Neural cell (in vitro differentiated cells): ENCODE data around the gene CLEC16A. TPM values are rescaled to one million over a fixed set of nuclear protein-coding genes. Genes with fewer than 3 reads are reported as not detected.
A peak's percentile ranks its signal among the peaks of the same experiment; 100 is the strongest.

ENCODE experiments used
- H2AFZ ChIP-seq: fragments of 200-600, 300-800 bp; sonication (generic), shearing (Covaris generic); 2 replicates; pipeline ENCODE4 v1.6.0; 2014; ENCODE audit warnings: low read depth, mild to moderate bottlenecking, antibody characterized with exemption, low read length, moderate library complexity
- H3F3A ChIP-seq: fragments of 200-600 bp; shearing (Covaris generic); 2 replicates; pipeline ENCODE4 v1.6.1; 2016; ENCODE audit warnings: mild to moderate bottlenecking, moderate library complexity, mixed read lengths, antibody characterized with exemption, low read length; ENCODE audit not compliant: insufficient read depth, poor library complexity, severe bottlenecking
- H3K27ac ChIP-seq: fragments of 200-600, 300-800 bp; sonication (generic), shearing (Covaris generic); 2 replicates; pipeline ENCODE4 v1.5.1; 2014; ENCODE audit warnings: mild to moderate bottlenecking, low read length, moderate library complexity
- H3K27me3 ChIP-seq: fragments of 300-800, 200-600 bp; sonication (generic), shearing (Covaris generic); 2 replicates; pipeline ENCODE4 v1.6.0; 2014; ENCODE audit warnings: mild to moderate bottlenecking, low read depth, low read length, moderate library complexity; ENCODE audit not compliant: insufficient read depth
- H3K36me3 ChIP-seq: fragments of 300-800, 200-600 bp; sonication (generic), shearing (Covaris generic); 2 replicates; pipeline ENCODE4 v1.5.1; 2014; ENCODE audit warnings: mild to moderate bottlenecking, antibody characterized with exemption, low read length, moderate library complexity; ENCODE audit not compliant: insufficient read depth
- H3K4me2 ChIP-seq: fragments of 300-800, 200-600 bp; sonication (generic), shearing (Covaris generic); 2 replicates; pipeline ENCODE4 v1.6.0; 2014; ENCODE audit warnings: mild to moderate bottlenecking, low read length
- H3K4me3 ChIP-seq: fragments of 300-800, 200-600 bp; sonication (generic), shearing (Covaris generic); 2 replicates; pipeline ENCODE4 v1.5.1; 2014; ENCODE audit warnings: mild to moderate bottlenecking, low read length, moderate library complexity
- H3K79me2 ChIP-seq: fragments of 200-600 bp; shearing (Covaris generic); replicated peaks from 2 replicates; pipeline ENCODE4 v1.6.0; 2014; ENCODE audit warnings: mild to moderate bottlenecking, low read length, moderate library complexity; ENCODE audit not compliant: insufficient read depth
- H3K9ac ChIP-seq: fragments of 300-800, 200-600 bp; sonication (generic), shearing (Covaris generic); 2 replicates; pipeline ENCODE4 v1.6.1; 2016; ENCODE audit warnings: mild to moderate bottlenecking, low read length, mixed read lengths
- H3K9me2 ChIP-seq: fragments of 200-600 bp; shearing (Covaris generic); 2 replicates; pipeline ENCODE4 v1.6.1; 2016; ENCODE audit warnings: mild to moderate bottlenecking, low read length, mixed read lengths; ENCODE audit not compliant: insufficient read depth
- H3K9me3 ChIP-seq: fragments of 200-600, 300-800 bp; sonication (generic), shearing (Covaris generic); 2 replicates; pipeline ENCODE4 v1.6.1; 2016; ENCODE audit warnings: mild to moderate bottlenecking, mixed run types, low read length, moderate library complexity, mixed read lengths
- H4K20me1 ChIP-seq: fragments of 200-600 bp; shearing (Covaris generic); 2 replicates; pipeline ENCODE4 v1.6.1; 2016; ENCODE audit warnings: mild to moderate bottlenecking, mixed run types; ENCODE audit not compliant: insufficient read depth
- CTCF ChIP-seq: fragments of 450-650 bp; IDR thresholded peaks from 2 replicates; pipeline ENCODE4 v1.5.1; 2014; ENCODE audit warnings: antibody characterized with exemption, mild to moderate bottlenecking, moderate library complexity; ENCODE audit not compliant: poor library complexity, severe bottlenecking
- EP300 ChIP-seq: fragments of 450-650 bp; conservative IDR thresholded peaks from 2 replicates; pipeline ENCODE4 v1.6.1; 2014; ENCODE audit warnings: antibody characterized with exemption, mild to moderate bottlenecking, moderate library complexity; ENCODE audit not compliant: poor library complexity, severe bottlenecking
- EZH2 ChIP-seq: fragments of 200-600, 300-800 bp; shearing (Covaris generic), sonication (generic); IDR thresholded peaks from 2 replicates; pipeline ENCODE4 v1.6.1; 2014; ENCODE audit warnings: antibody characterized with exemption, low read length, borderline replicate concordance, mild to moderate bottlenecking; ENCODE audit not compliant: insufficient read depth, poor library complexity, severe bottlenecking
- MXI1 ChIP-seq: fragments of 450-650 bp; conservative IDR thresholded peaks from 2 replicates; pipeline ENCODE4 v1.6.1; 2014; ENCODE audit warnings: antibody characterized with exemption, mild to moderate bottlenecking; ENCODE audit not compliant: poor library complexity, severe bottlenecking
- POLR2AphosphoS5 ChIP-seq: IDR thresholded peaks from 2 replicates; pipeline ENCODE4 v1.6.1; 2012
- RAD21 ChIP-seq: fragments of 450-650 bp; conservative IDR thresholded peaks from 2 replicates; pipeline ENCODE4 v1.6.1; 2014; ENCODE audit warnings: antibody characterized with exemption, mild to moderate bottlenecking, moderate library complexity
- REST ChIP-seq: IDR thresholded peaks from 2 replicates; pipeline ENCODE4 v1.6.1; 2012; ENCODE audit warnings: borderline replicate concordance
- SMC3 ChIP-seq: fragments of 450-650 bp; conservative IDR thresholded peaks from 2 replicates; pipeline ENCODE4 v1.6.1; 2014; ENCODE audit warnings: antibody characterized with exemption, mild to moderate bottlenecking, moderate library complexity; ENCODE audit not compliant: poor library complexity
- TAF1 ChIP-seq: IDR thresholded peaks from 2 replicates; pipeline ENCODE4 v1.6.1; 2012; ENCODE audit warnings: low read depth
- polyA plus RNA-seq: library from polyadenylated mRNA; depleted of rRNA; stranded (reverse); fragments of >200 nt; gene quantifications from 2 replicates; pipeline ENCODE4 v1.2.3, GENCODE V29; 2014

The CLEC16A gene
- polyA plus RNA-seq, 1 donor from 2014 or later: 11.1 TPM

- Histone ChIP-seq H2AFZ (no peak overlapping the region), H3K36me3 (no peaks in the 10 kb centered on the region), H3K4me2 (no peak overlapping the region), H3K9ac (no peak overlapping the region), H3K9me2 (no peaks in the 10 kb centered on the region), H3K4me3 (no peak overlapping the region), H3K9me3 (no peaks in the 10 kb centered on the region), H4K20me1 (no peaks in the 10 kb centered on the region), H3K27me3 (peaks cover 18% of the 10 kb centered on the region), H3K79me2 (no peaks in the 10 kb centered on the region), H3F3A (no peaks in the 10 kb centered on the region), H3K27ac (no peak overlapping the region)
- TF ChIP-seq REST: peak; percentile 26
- no peak for TF ChIP-seq POLR2AphosphoS5
Measured at GRCh38 chr16:10895053-10895946, 49.1 kb upstream of the CLEC16A start.

GRCh38 chr16:10896165-10896564 is 48.2 kb upstream of the CLEC16A start:
- no peaks in the 10 kb centered on the region for H3K9me2 ChIP-seq
- no peak overlapping the region for H3K4me3 ChIP-seq
- no peak overlapping the region for H3K27ac ChIP-seq
- H4K20me1 ChIP-seq: no peaks in the 10 kb centered on the region
- no peak overlapping the region for H3K9ac ChIP-seq
- peaks cover 18% of the 10 kb centered on the region for H3K27me3 ChIP-seq
- H3F3A ChIP-seq: no peaks in the 10 kb centered on the region
- TF ChIP-seq TAF1 (no peak), RAD21 (no peak), MXI1 (no peak), EP300 (no peak), POLR2AphosphoS5 (no peak), CTCF (no peak), EZH2 (no peak), REST (no peak), SMC3 (no peak)
- H2AFZ ChIP-seq: no peak overlapping the region
- H3K4me2 ChIP-seq: no peak overlapping the region
- no peaks in the 10 kb centered on the region for H3K36me3 ChIP-seq
- H3K9me3 ChIP-seq: no peaks in the 10 kb centered on the region
- no peaks in the 10 kb centered on the region for H3K79me2 ChIP-seq
